ENCODE data around the gene BTBD16.

GRCh38 chr10:122359621-122360020, 88.5 kb downstream of the BTBD16 start:
- TF ChIP-seq POLR2AphosphoS5 (IDR thresholded peaks at IDR 0.05) (no peak), CTCF (IDR thresholded peaks at IDR 0.05) (no peak)
